HEK293 (cell line): ENCODE measurements around the gene GMPR2.

Experiments used
- ATF2 ChIP-seq: fragments of 450-650 bp; formaldehyde crosslinking; IDR thresholded peaks from 2 replicates; pipeline ENCODE4 v1.5.1; 2016; ENCODE audit warnings: missing biosample characterization, missing genetic modification characterization, low read depth
- MEIS1 ChIP-seq: sonication (generic); formaldehyde crosslinking; IDR thresholded peaks from 2 replicates; pipeline ENCODE4 v1.8.1; 2022; ENCODE audit warnings: missing genetic modification reagents, mild to moderate bottlenecking, borderline replicate concordance
- PRDM10 ChIP-seq: fragments of 450-650 bp; formaldehyde crosslinking; IDR thresholded peaks from 2 replicates; pipeline ENCODE4 v1.5.1; 2016; ENCODE audit warnings: missing biosample characterization, missing genetic modification characterization
- SETDB1 ChIP-seq: IDR thresholded peaks from one replicate; pipeline ENCODE4 v1.6.1; 2017; ENCODE audit warnings: mild to moderate bottlenecking, low read length, moderate library complexity, mixed read lengths; ENCODE audit not compliant: insufficient read length
- ZBTB48 ChIP-seq: fragments of 450-650 bp; formaldehyde crosslinking; IDR thresholded peaks from 2 replicates; pipeline ENCODE4 v1.5.1; 2016; ENCODE audit warnings: missing biosample characterization, missing genetic modification characterization
- ZBTB7A ChIP-seq: fragments of 450-650 bp; formaldehyde crosslinking; IDR thresholded peaks from 2 replicates; pipeline ENCODE4 v1.5.1; 2016; ENCODE audit warnings: low read depth, missing biosample characterization, missing genetic modification characterization
- ZNF114 ChIP-seq: fragments of 450-650 bp; formaldehyde crosslinking; IDR thresholded peaks from 2 replicates; pipeline ENCODE4 v1.5.0; 2017; ENCODE audit warnings: missing biosample characterization, missing genetic modification characterization
- ZNF138 ChIP-seq: fragments of 450-650 bp; formaldehyde crosslinking; IDR thresholded peaks from 2 replicates; pipeline ENCODE4 v1.5.1; 2016; ENCODE audit warnings: missing biosample characterization, missing genetic modification characterization, borderline replicate concordance
- ZNF16 ChIP-seq: fragments of 450-650 bp; formaldehyde crosslinking; IDR thresholded peaks from 2 replicates; pipeline ENCODE4 v1.5.1; 2016; ENCODE audit warnings: low read depth, missing biosample characterization, missing genetic modification characterization
- ZNF175 ChIP-seq: fragments of 450-650 bp; formaldehyde crosslinking; IDR thresholded peaks from 2 replicates; pipeline ENCODE4 v1.5.1; 2016; ENCODE audit warnings: missing biosample characterization, missing genetic modification characterization
- ZNF2 ChIP-seq: fragments of 450-650 bp; formaldehyde crosslinking; IDR thresholded peaks from 2 replicates; pipeline ENCODE4 v1.5.1; 2016; ENCODE audit warnings: missing biosample characterization, missing genetic modification characterization
- ZNF214 ChIP-seq: fragments of 450-650 bp; formaldehyde crosslinking; IDR thresholded peaks from 2 replicates; pipeline ENCODE4 v1.5.1; 2017; ENCODE audit warnings: missing biosample characterization, mild to moderate bottlenecking, missing genetic modification characterization, borderline replicate concordance
- ZNF221 ChIP-seq: fragments of 450-650 bp; formaldehyde crosslinking; IDR thresholded peaks from 2 replicates; pipeline ENCODE4 v1.5.1; 2017; ENCODE audit warnings: missing biosample characterization, missing genetic modification characterization, borderline replicate concordance
- ZNF280C ChIP-seq: fragments of 450-650 bp; formaldehyde crosslinking; IDR thresholded peaks from 2 replicates; pipeline ENCODE4 v1.5.1; 2016; ENCODE audit warnings: missing biosample characterization, missing genetic modification characterization
- ZNF302 ChIP-seq: fragments of 450-650 bp; formaldehyde crosslinking; IDR thresholded peaks from 2 replicates; pipeline ENCODE4 v1.5.1; 2016; ENCODE audit warnings: missing biosample characterization, missing genetic modification characterization, low read depth
- ZNF37A ChIP-seq: fragments of 450-650 bp; IDR thresholded peaks from 2 replicates; pipeline ENCODE4 v1.5.1; 2018; ENCODE audit warnings: missing biosample characterization, missing genetic modification characterization
- ZNF394 ChIP-seq: fragments of 450-650 bp; formaldehyde crosslinking; IDR thresholded peaks from 2 replicates; pipeline ENCODE4 v1.5.1; 2016; ENCODE audit warnings: missing biosample characterization, missing genetic modification characterization, mild to moderate bottlenecking, moderate library complexity, borderline replicate concordance
- ZNF521 ChIP-seq: fragments of 450-650 bp; formaldehyde crosslinking; IDR thresholded peaks from 2 replicates; pipeline ENCODE4 v1.5.1; 2017; ENCODE audit warnings: missing biosample characterization, mild to moderate bottlenecking, missing genetic modification characterization
- ZNF548 ChIP-seq: fragments of 450-650 bp; formaldehyde crosslinking; IDR thresholded peaks from 2 replicates; pipeline ENCODE4 v1.5.1; 2016; ENCODE audit warnings: missing biosample characterization, missing genetic modification characterization
- ZNF571 ChIP-seq: fragments of 450-650 bp; formaldehyde crosslinking; IDR thresholded peaks from 2 replicates; pipeline ENCODE4 v1.5.0; 2017; ENCODE audit warnings: missing biosample characterization, missing genetic modification characterization
- ZNF585B ChIP-seq: fragments of 450-650 bp; formaldehyde crosslinking; IDR thresholded peaks from 2 replicates; pipeline ENCODE4 v1.5.1; 2016; ENCODE audit warnings: missing biosample characterization, missing genetic modification characterization
- ZNF658 ChIP-seq: fragments of 450-650 bp; formaldehyde crosslinking; IDR thresholded peaks from 2 replicates; pipeline ENCODE4; 2016; ENCODE audit warnings: missing biosample characterization, missing genetic modification characterization
- ZNF76 ChIP-seq: fragments of 450-650 bp; formaldehyde crosslinking; IDR thresholded peaks from 2 replicates; pipeline ENCODE4; 2016; ENCODE audit warnings: low read depth, missing biosample characterization, missing genetic modification characterization, borderline replicate concordance
- ZSCAN5A ChIP-seq: fragments of 450-650 bp; formaldehyde crosslinking; IDR thresholded peaks from 2 replicates; pipeline ENCODE4 v1.5.1; 2016; ENCODE audit warnings: missing biosample characterization, missing genetic modification characterization
- TF ChIP-seq, protein P1 (sequence below): fragments of 450-650 bp; formaldehyde crosslinking; IDR thresholded peaks from 2 replicates; pipeline ENCODE4 v1.5.1; 2017; ENCODE audit warnings: missing biosample characterization, missing genetic modification characterization
- TF ChIP-seq, protein P2 (sequence below): fragments of 450-650 bp; formaldehyde crosslinking; IDR thresholded peaks from 2 replicates; pipeline ENCODE4 v1.5.0; 2017; ENCODE audit warnings: missing biosample characterization, missing genetic modification characterization, borderline replicate concordance

GMPR2 gene

DNA sequence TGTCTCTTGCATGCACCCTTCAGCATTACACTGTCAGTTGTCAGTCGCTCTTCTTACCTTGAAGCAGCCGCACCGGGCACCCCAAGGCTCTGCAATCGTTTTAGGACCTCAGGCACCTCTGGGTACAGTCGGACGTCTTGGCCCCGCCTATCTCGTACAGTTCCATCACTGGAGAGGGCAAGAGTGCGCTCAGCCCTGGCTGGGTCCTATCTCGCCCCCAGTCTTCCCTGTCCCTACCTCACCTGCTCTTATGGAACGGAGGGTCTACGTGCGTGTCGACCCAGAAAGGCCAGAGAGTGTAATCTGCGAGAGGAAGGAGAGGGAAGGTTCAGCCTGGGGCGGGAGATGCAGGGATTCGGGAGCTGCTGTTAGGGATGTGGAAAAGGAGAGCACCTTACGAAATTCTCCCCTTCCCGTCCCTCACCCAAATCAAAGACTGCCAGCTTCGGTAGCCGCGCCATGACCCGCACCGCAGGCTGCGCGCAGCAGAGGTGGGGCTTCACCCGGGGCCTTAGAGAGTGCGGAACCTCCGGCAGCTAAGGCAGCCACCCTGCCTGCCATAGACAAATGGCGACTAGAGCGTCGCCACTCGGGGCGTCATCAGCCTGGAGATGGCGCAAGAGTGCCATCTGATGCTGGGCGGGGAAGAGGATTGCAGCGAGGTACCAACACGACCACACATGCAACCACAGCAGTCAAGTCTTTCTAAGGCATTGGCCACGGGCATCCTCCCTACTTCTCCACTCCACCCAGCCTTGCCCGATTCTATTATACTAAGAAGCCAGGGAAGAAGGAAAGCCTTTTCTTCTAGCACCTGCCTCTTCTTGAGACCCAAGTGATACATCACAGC is 17.0 kb upstream of the GMPR2 start, which contains the start of gene MDP1 (continued):
- TF ChIP-seq PRDM10 (tag by site-specific recombination) (0 out of 2 replicates have a peak, but pooled peaks have one; percentile 9), SETDB1 (no peak), ZNF37A (no peak), ZNF221 (tag by site-specific recombination) (no peak), MEIS1 (CRISPR knock-in tag) (no peak), ZNF214 (tag by site-specific recombination) (no peak), ZNF658 (tag by site-specific recombination) (no peak), ZNF548 (tag by site-specific recombination) (no peak), ZNF114 (no peak), ZNF585B (tag by site-specific recombination) (no peak), ZNF571 (tag by site-specific recombination) (no peak), ZNF16 (tag by site-specific recombination) (no peak), ZNF521 (no peak), ZNF2 (peak; percentile 75), ZNF280C (tag by site-specific recombination) (no peak), ZNF76 (tag by site-specific recombination) (peak; percentile 41; the same call in 1 of the 2 replicates), ZBTB7A (no peak), ZNF175 (tag by site-specific recombination) (no peak), ZNF302 (tag by site-specific recombination) (no peak), ATF2 (tag by site-specific recombination) (no peak), ZNF394 (peak; percentile 58; the same call in 1 of the 2 replicates), ZBTB48 (tag by site-specific recombination) (no peak; the same call in 1 of the 2 replicates), ZSCAN5A (tag by site-specific recombination) (no peak), ZNF138 (tag by site-specific recombination) (no peak)
- TF ChIP-seq, protein P1, sequence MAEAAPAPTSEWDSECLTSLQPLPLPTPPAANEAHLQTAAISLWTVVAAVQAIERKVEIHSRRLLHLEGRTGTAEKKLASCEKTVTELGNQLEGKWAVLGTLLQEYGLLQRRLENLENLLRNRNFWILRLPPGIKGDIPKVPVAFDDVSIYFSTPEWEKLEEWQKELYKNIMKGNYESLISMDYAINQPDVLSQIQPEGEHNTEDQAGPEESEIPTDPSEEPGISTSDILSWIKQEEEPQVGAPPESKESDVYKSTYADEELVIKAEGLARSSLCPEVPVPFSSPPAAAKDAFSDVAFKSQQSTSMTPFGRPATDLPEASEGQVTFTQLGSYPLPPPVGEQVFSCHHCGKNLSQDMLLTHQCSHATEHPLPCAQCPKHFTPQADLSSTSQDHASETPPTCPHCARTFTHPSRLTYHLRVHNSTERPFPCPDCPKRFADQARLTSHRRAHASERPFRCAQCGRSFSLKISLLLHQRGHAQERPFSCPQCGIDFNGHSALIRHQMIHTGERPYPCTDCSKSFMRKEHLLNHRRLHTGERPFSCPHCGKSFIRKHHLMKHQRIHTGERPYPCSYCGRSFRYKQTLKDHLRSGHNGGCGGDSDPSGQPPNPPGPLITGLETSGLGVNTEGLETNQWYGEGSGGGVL (tag by site-specific recombination): no peak
- TF ChIP-seq, protein P2, sequence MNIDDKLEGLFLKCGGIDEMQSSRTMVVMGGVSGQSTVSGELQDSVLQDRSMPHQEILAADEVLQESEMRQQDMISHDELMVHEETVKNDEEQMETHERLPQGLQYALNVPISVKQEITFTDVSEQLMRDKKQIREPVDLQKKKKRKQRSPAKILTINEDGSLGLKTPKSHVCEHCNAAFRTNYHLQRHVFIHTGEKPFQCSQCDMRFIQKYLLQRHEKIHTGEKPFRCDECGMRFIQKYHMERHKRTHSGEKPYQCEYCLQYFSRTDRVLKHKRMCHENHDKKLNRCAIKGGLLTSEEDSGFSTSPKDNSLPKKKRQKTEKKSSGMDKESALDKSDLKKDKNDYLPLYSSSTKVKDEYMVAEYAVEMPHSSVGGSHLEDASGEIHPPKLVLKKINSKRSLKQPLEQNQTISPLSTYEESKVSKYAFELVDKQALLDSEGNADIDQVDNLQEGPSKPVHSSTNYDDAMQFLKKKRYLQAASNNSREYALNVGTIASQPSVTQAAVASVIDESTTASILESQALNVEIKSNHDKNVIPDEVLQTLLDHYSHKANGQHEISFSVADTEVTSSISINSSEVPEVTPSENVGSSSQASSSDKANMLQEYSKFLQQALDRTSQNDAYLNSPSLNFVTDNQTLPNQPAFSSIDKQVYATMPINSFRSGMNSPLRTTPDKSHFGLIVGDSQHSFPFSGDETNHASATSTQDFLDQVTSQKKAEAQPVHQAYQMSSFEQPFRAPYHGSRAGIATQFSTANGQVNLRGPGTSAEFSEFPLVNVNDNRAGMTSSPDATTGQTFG (tag by site-specific recombination): no peak
